NCI-H2196 treated with DMSO at 0.1 percent for 48 hours (cell line): ENCODE measurements around the gene TPRN.
A peak's percentile ranks its signal among the peaks of the same experiment; 100 is the strongest.

Experiments
- DNase-seq: peaks from one replicate; lab custom pipeline; 2025; ENCODE audit not compliant: unreplicated experiment; lab: John Stamatoyannopoulos, UW

Gene TPRN

GRCh38 chr9:137162505-137163364 is 37.8 kb downstream of the TPRN start:
- no peak for DNase-seq

GRCh38 chr9:137161558-137162486 is 38.7 kb downstream of the TPRN start:
- no peak for DNase-seq

GRCh38 chr9:137160716-137161557 is 39.6 kb downstream of the TPRN start:
- DNase-seq, result no peak

GRCh38 chr9:137160054-137160425 is 40.5 kb downstream of the TPRN start:
- no peak for DNase-seq

- DNase-seq, result no peak
These were observed 41.2 kb downstream of the TPRN start for GRCh38 chr9:137159105-137160053.

GRCh38 chr9:137158625-137159024 is 41.9 kb downstream of the TPRN start:
- DNase-seq, result peak; percentile 14

GRCh38 chr9:137157618-137158415 is 42.7 kb downstream of the TPRN start:
- no peak for DNase-seq

- no peak for DNase-seq
These were observed 43.8 kb downstream of the TPRN start for GRCh38 chr9:137156567-137157375.

- DNase-seq, result no peak
These were observed 47.6 kb downstream of the TPRN start for GRCh38 chr9:137152844-137153405.

GRCh38 chr9:137150617-137151457 is 49.7 kb downstream of the TPRN start:
- peak; percentile 53 for DNase-seq

- DNase-seq, result no peak
These were observed 50.5 kb downstream of the TPRN start for GRCh38 chr9:137149942-137150616.

- no peak for DNase-seq
These were observed 51.2 kb downstream of the TPRN start for GRCh38 chr9:137149363-137149762.

GRCh38 chr9:137148661-137149060 is 51.9 kb downstream of the TPRN start:
- no peak for DNase-seq

- no peak for DNase-seq
These were observed 52.3 kb downstream of the TPRN start for GRCh38 chr9:137148242-137148641.

GRCh38 chr9:137147793-137148160 is 52.8 kb downstream of the TPRN start:
- DNase-seq, result no peak

- DNase-seq, result no peak
These were observed 53.3 kb downstream of the TPRN start for GRCh38 chr9:137147091-137147792.
